Fibroblast of lung (primary cell): ENCODE measurements around the gene SLC24A5. TPM values are rescaled to one million over a fixed set of nuclear protein-coding genes. Genes with fewer than 3 reads are reported as not detected.

Experiments
- DNase-seq, 2 donors: peaks; one replicate each; pipeline versions ENCODE4 v3.0.0 to v3.0.0-alpha.2; 2010; ENCODE audit warnings: low read depth in 2 of 2
- H2AFZ ChIP-seq: 2 replicates; pipeline ENCODE4 v1.5.1; 2012; ENCODE audit warnings: low read length, control low read depth, inconsistent platforms
- H3K27ac ChIP-seq: 2 replicates; pipeline ENCODE4 v1.5.1; 2011; ENCODE audit warnings: low read length, control low read depth; ENCODE audit not compliant: insufficient read depth
- H3K27me3 ChIP-seq: 2 replicates; pipeline ENCODE4 v1.5.1; 2011; ENCODE audit warnings: mild to moderate bottlenecking, low read length; ENCODE audit not compliant: control insufficient read depth, insufficient read depth
- H3K36me3 ChIP-seq: 2 replicates; pipeline ENCODE4 v1.5.1; 2011; ENCODE audit warnings: low read length; ENCODE audit not compliant: control insufficient read depth, insufficient read depth
- H3K4me1 ChIP-seq: 2 replicates; pipeline ENCODE4 v1.5.1; 2011; ENCODE audit warnings: low read length; ENCODE audit not compliant: control insufficient read depth, insufficient read depth; ENCODE audit errors: extremely low read depth
- H3K4me2 ChIP-seq: 2 replicates; pipeline ENCODE4 v1.5.1; 2011; ENCODE audit warnings: low read length, control low read depth; ENCODE audit not compliant: insufficient read depth; ENCODE audit errors: extremely low read depth
- H3K4me3 ChIP-seq, 4 experiments: fragments of 200-600 bp in 1 of 4; sonication (generic) in 1 of 4; replicated peaks in 1 of 4; 2 replicates each; pipeline ENCODE4 v1.5.1; 2011 to 2016; ENCODE audit warnings: low read length in 4 of 4, low read depth in 3 of 4, mild to moderate bottlenecking in 3 of 4, control low read depth in 2 of 4, inconsistent platforms in 1 of 4, mixed read lengths in 1 of 4; ENCODE audit not compliant: insufficient read depth in 1 of 4; ENCODE audit errors: control extremely low read depth in 1 of 4
- H3K79me2 ChIP-seq: 2 replicates; pipeline ENCODE4 v1.5.1; 2012; ENCODE audit warnings: mild to moderate bottlenecking, low read length, inconsistent platforms; ENCODE audit not compliant: control insufficient read depth, insufficient read depth
- H3K9ac ChIP-seq: 2 replicates; pipeline ENCODE4 v1.5.1; 2011; ENCODE audit warnings: mild to moderate bottlenecking, low read length, control low read depth; ENCODE audit not compliant: insufficient read depth
- H3K9me3 ChIP-seq: 2 replicates; pipeline ENCODE4 v1.5.1; 2012; ENCODE audit warnings: low read depth, low read length; ENCODE audit not compliant: control insufficient read depth, insufficient read depth
- H4K20me1 ChIP-seq: 2 replicates; pipeline ENCODE4 v1.5.1; 2011; ENCODE audit warnings: low read length; ENCODE audit not compliant: control insufficient read depth, insufficient read depth; ENCODE audit errors: extremely low read depth
- EZH2 ChIP-seq: IDR thresholded peaks from 2 replicates; pipeline ENCODE4 v1.5.1; 2012; ENCODE audit warnings: low read length, control low read depth, mild to moderate bottlenecking; ENCODE audit errors: missing control alignments
- polyA plus RNA-seq, 2 donors: library from polyadenylated mRNA; depleted of rRNA in 1 of 2; stranded (reverse) in 1 of 2; unstranded in 1 of 2; fragments of >200 nt; gene quantifications; 2 replicates each; pipeline ENCODE4 v1.2.1, GENCODE V29; 2011 to 2012; ENCODE audit warnings: missing spikeins in 1 of 2
- total RNA-seq: library from RNA; depleted of rRNA; stranded (reverse); fragments of >200 nt; gene quantifications from 2 replicates; pipeline ENCODE4 v1.2.1, GENCODE V29; 2014
- TF ChIP-seq, protein P1 (sequence below), 2 donors: IDR thresholded peaks in 1 of 2; conservative IDR thresholded peaks in 1 of 2; 1 replicate in 1 of 2; 2 replicates in 1 of 2; pipeline ENCODE4 v1.5.1; 2011 to 2012; ENCODE audit warnings: low read length in 2 of 2, control low read depth in 1 of 2, inconsistent platforms in 1 of 2, low read depth in 1 of 2, mild to moderate bottlenecking in 1 of 2

SLC24A5 gene
- total and polyA plus RNA-seq, 2 donors (not counting 1 experiment from before 2014, with no cell fraction given): not detected

DNA sequence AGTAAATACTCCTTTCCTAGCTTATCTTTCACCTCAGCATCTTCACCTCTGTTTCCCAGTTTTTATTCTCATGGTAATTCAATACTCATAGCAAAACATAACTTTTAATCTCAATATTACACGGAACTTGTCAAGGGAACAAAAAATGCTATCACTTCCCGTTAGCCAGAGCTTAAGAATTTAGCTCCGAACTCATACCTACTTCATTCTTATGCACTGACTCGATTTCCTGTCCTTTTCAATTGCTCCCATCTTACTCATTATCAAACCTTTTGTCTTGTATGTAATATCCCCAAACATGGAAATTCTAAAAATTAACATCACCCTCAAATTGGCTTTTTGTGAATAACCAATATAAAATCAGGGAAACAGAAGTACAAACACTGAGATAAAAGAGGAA lies 29.1 kb downstream of the SLC24A5 start:
- Histone ChIP-seq H3K9ac (no peak overlapping the region), H3K79me2 (no peaks in the 10 kb centered on the region), H3K27me3 (no peaks in the 10 kb centered on the region), H2AFZ (no peak overlapping the region), H3K4me3 (no peak overlapping the region), H3K9me3 (no peaks in the 10 kb centered on the region), H4K20me1 (no peaks in the 10 kb centered on the region), H3K36me3 (peaks cover 1% of the 10 kb centered on the region), H3K4me2 (no peak overlapping the region), H3K27ac (no peak overlapping the region), H3K4me1 (no peaks in the 10 kb centered on the region)
- peak; percentile 15 to 91 for DNase-seq
- TF ChIP-seq, protein P1, sequence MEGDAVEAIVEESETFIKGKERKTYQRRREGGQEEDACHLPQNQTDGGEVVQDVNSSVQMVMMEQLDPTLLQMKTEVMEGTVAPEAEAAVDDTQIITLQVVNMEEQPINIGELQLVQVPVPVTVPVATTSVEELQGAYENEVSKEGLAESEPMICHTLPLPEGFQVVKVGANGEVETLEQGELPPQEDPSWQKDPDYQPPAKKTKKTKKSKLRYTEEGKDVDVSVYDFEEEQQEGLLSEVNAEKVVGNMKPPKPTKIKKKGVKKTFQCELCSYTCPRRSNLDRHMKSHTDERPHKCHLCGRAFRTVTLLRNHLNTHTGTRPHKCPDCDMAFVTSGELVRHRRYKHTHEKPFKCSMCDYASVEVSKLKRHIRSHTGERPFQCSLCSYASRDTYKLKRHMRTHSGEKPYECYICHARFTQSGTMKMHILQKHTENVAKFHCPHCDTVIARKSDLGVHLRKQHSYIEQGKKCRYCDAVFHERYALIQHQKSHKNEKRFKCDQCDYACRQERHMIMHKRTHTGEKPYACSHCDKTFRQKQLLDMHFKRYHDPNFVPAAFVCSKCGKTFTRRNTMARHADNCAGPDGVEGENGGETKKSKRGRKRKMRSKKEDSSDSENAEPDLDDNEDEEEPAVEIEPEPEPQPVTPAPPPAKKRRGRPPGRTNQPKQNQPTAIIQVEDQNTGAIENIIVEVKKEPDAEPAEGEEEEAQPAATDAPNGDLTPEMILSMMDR (conservative IDR thresholded peaks at IDR 0.05 in 1 of 2, IDR thresholded peaks at IDR 0.05 in 1 of 2; ENCODE audit: low read depth in 1 of 2, low read length in 2 of 2): no peak
- no peak for TF ChIP-seq EZH2

DNA sequence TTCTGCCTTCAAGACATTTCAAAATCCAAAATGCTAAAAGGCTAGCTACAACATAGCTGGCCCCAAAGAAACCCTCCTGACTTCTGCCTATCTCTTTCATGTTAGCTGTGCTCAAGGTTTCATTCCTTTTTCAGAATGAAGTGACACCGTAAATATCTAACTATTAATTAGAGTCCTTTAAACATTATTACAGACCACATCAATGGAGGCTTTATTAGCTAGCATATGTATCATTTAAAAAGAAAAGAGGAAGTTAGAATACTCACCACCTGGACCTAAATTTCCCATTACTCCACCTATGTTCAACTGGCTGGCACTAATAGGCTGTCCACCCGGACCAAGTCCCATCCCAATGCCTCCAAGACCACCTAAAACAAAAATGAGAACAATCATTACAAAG lies 32.7 kb downstream of the SLC24A5 start:
- Histone ChIP-seq H3K4me1 (no peaks in the 10 kb centered on the region), H3K27me3 (no peaks in the 10 kb centered on the region), H3K9ac (no peak overlapping the region), H2AFZ (no peak overlapping the region), H4K20me1 (no peaks in the 10 kb centered on the region), H3K36me3 (peaks cover 1% of the 10 kb centered on the region), H3K4me3 (no peak overlapping the region), H3K27ac (no peak overlapping the region), H3K4me2 (no peak overlapping the region), H3K9me3 (no peaks in the 10 kb centered on the region), H3K79me2 (no peaks in the 10 kb centered on the region)
- no peak for DNase-seq
- TF ChIP-seq, protein P1 (conservative IDR thresholded peaks at IDR 0.05 in 1 of 2, IDR thresholded peaks at IDR 0.05 in 1 of 2; ENCODE audit: low read depth in 1 of 2, low read length in 2 of 2): no peak
- no peak for TF ChIP-seq EZH2

DNA sequence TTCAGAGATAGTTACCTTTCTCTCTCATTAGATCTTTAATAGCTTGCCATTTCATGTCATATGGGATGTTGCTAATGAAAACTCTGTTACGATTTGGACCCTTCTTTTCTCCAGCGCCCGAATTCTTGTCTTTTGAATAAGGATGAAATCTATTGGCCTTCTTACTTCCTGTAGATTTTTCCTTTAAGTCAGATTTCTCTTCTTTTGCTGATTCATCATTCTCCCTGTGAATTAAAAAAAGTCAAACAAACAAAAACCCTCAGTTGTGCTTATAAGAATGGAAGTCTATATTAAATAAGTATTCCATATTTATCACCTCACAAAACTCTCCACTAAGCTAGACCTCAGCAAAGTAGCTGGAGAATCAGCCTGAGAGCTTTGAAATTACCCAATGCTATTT lies 47.8 kb downstream of the SLC24A5 start:
- H3K36me3 ChIP-seq: no peaks in the 10 kb centered on the region
- H2AFZ ChIP-seq: no peak overlapping the region
- no peaks in the 10 kb centered on the region for H4K20me1 ChIP-seq
- no peak for DNase-seq
- no peak overlapping the region for H3K9ac ChIP-seq
- no peaks in the 10 kb centered on the region for H3K79me2 ChIP-seq
- H3K4me1 ChIP-seq: no peaks in the 10 kb centered on the region
- no peak overlapping the region for H3K4me3 ChIP-seq
- no peak overlapping the region for H3K4me2 ChIP-seq
- H3K9me3 ChIP-seq: no peaks in the 10 kb centered on the region
- no peak overlapping the region for H3K27ac ChIP-seq
- H3K27me3 ChIP-seq: no peaks in the 10 kb centered on the region
- TF ChIP-seq EZH2: no peak
- TF ChIP-seq, protein P1 (conservative IDR thresholded peaks at IDR 0.05 in 1 of 2, IDR thresholded peaks at IDR 0.05 in 1 of 2; ENCODE audit: low read depth in 1 of 2, low read length in 2 of 2): no peak
